GM04503 (cell line): ENCODE data around the gene STYXL1.
A peak's percentile ranks its signal among the peaks of the same experiment; 100 is the strongest.
"Not testable (repeated sequence)": the region's sequence is repeated elsewhere in the genome, so short reads cannot be mapped to it uniquely, and the experiment has no call there.

ENCODE experiments used
- DNase-seq: peaks from one replicate; pipeline ENCODE4 v3.0.0-alpha.2; 2012; ENCODE audit warnings: low read depth

STYXL1 gene

DNA sequence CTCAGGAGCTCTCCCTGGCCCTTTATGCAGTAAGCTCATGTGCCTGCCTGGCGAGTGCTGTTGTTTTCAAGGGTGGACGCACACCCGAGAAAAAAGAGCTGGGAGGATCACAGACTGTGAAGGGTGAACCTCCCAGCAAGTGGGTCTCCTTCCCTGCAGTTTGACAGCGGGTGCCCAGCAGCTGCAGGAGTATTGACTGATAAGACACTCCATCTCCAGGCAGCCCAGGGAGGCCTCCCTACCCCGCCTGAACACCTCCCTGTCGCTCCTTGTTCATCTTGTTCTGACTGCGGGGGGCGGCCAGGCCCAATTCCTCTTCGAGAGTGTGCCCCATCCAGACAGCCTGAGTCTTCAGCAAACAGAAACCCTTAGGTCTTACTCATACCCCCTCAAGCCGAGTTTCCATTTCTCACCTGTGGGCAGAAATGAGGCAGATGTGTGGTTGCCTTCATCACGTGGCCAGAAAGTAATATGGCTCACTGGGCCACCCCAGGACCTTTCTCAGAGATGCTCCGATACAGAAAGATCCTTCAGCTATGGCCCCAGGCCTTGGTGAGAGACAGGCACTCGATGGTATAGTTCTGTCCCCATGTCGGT, 17.3 kb upstream of the STYXL1 start:
- no peak for DNase-seq

DNA sequence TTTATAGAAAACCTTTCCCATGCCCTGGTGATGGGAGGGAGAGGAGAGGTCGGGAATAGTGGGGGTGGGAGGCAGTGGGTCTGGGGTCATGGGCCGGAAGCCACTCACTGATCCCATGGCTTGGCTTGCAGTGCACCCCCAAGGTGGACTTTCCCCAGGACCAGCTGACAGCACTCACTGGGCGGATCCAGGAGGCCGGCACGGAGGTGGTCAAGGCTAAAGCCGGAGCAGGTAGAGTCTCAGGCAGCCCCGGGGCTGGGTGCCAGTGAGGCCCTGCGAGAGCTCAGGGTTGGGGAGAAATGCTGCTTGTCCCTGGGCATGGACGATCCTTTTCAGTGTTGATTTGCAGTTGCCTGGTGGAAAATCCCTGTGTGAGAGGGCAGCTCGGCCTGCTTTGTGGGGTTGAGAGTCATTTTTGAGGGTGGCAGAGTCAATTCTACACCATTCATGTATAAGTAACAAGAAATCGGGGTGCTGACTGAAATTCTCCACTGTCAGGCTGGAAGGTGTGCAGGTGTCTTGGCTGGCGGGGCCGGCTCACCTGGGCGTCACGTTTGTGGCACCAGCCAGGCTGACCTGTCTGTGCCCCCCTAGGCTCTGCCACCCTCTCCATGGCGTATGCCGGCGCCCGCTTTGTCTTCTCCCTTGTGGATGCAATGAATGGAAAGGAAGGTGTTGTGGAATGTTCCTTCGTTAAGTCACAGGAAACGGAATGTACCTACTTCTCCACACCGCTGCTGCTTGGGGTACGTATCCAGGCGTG, 16.6 kb upstream of the STYXL1 start:
- DNase-seq: no peak

DNA sequence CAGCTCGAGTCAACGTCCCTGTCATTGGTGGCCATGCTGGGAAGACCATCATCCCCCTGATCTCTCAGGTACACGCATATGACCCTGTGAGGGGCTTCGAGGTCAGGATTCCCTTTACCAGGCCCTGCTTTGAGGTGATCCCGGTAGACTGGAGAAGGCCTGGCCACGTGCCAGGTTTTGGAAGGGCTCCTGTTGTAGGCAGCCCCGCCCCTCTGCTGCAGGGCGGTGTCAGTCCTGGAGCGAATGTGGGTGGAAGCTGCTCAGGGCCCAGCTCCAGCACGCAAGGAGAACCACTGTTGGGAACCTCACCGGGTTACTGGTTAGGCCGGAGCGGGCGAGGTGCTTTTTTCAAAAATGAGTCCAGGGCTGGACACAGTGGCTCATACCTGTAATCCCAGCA, 15.7 kb upstream of the STYXL1 start:
- DNase-seq: no peak

DNA sequence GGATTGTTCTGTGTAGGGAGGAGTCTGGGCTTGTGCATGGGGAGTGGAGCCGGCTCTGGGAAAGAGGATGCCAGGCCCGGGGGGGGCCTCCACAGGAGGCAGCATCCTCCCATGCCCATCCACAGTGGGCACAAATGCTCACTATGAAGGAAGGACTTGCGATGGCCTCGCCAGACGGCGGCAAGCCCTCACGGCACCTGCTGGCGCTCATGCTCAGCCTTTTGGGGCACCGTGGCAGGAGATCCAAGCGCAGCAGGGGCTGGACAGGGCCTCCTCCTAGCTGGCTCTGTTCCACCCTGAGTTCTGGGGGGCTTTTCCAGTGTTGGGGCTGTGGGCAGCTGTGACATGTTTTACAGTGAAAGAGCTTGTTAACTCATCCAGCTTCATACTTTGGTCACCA, 15.3 kb upstream of the STYXL1 start:
- DNase-seq: no peak

DNA sequence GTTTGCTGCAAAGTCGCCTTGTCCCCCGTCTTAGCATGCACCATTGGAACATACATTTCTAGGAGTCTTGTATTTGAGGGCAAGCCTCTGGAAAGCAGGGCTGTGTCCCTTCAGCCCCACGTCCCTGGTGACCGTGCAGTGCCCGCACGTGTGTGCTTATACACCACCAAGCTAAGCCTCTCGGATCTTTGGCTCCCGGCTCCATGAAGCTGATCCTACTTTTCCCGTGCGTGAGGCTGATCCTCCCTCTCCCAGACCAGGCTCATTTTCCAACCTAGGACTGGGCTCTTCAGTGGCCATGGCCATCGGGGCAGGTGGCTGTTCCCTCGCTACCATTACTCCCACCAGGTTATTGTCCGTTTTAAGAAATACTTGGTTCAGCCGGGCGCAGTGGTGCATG, 14.5 kb upstream of the STYXL1 start:
- no peak for DNase-seq

DNA sequence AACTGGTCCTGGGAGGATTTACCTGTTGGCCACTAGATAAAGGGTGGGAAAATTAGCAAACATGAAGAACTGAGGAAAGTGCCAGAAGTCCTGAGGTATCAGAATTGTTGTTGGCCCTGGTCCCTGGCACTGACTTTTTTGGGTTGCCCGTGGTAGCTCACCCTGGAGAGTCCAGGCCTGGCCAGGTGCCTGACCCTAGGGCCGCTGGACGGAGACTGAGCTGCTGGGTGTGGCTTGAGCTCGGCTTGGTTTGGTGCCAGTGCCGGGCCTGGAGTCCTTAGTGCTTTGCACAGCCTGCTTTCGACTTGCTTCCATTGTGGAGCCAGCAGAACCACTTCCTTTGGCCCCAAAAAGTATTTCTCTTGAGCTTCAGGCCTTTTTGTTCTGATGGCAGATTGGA, 13.0 kb upstream of the STYXL1 start:
- DNase-seq: no peak

DNA sequence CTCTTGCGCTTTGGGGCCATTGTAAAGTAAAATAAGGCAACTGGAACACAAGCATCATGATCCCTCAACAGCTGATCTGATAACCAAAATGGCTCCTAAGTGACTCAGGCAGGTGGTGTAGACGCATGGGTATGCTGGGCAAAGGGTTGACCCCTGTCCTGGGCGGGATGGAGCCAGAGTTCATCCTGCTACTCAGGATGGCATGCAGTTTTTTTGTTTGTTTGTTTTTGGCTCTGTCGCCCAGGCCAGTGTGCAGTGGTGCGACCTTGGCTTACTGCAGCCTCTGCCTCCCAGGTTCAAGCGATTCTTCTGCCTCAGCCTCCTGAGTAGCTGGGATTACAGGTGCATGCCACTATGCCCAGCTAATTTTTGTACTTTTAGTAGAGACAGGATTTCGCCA, 10.9 kb upstream of the STYXL1 start:
- not testable (repeated sequence) for DNase-seq

DNA sequence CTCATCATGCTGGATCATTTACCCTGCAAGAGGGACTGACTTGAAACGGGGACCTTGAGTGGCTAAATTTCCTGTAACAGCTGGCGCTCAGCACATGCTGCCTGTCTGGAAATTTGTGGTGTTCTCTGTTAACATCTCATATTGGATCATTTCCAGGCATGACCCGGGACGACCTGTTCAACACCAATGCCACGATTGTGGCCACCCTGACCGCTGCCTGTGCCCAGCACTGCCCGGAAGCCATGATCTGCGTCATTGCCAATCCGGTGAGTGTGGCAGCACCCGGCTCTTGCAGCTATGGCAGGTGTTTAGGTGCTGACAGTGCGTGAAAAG, 10.0 kb upstream of the STYXL1 start:
- DNase-seq: no peak

DNA sequence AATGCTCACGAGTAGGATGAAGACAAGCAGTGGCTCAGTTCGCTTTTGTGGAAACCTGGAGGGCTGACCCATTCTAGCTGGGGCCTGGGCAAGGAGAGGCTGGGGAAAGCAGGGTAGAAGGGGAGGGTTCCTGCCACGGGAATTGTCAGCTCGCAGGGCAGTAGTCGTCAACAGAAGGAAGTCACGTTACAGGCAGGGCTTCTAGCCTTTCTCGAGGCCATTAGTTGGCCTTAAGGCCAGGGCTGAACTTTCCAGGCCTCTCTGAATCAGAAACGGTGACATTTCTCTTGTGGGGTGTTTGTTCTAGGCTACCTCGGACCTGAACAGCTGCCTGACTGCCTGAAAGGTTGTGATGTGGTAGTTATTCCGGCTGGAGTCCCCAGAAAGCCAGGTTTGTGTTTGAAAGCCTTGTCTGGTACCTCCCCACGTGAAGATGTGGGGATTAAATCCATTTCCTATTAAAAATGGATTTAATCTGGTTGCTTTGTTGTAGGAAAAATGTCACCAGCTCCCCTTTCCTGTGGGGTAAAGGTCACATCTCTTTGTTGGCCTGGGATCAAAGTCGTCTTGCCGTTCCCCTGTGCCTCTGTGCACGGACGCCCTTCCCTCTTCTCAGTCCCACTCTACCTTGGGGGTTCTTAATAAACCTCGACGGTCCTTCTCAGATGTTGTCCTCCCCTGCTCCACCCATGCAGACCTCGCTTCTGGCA, 9.5 kb upstream of the STYXL1 start:
- DNase-seq: no peak

DNA sequence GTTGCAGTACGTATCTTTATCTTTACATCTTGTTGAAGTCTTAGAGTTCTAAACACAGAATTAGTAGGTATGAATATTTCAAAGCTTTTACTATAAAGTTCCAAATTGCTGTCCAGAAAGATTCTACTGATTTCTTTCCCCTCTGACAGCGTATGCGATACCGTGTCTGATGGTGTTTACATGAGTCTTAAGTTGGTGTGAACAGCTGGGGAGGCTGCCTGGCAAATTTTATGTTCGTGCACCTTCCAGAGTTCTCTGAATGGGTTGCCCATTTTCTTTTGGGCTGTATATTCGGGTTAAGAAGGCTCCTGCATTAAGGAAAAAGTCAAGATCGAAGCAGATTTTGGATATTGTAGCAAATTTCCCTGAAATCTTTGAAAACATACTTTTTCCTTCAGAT, 8.4 kb upstream of the STYXL1 start:
- no peak for DNase-seq

DNA sequence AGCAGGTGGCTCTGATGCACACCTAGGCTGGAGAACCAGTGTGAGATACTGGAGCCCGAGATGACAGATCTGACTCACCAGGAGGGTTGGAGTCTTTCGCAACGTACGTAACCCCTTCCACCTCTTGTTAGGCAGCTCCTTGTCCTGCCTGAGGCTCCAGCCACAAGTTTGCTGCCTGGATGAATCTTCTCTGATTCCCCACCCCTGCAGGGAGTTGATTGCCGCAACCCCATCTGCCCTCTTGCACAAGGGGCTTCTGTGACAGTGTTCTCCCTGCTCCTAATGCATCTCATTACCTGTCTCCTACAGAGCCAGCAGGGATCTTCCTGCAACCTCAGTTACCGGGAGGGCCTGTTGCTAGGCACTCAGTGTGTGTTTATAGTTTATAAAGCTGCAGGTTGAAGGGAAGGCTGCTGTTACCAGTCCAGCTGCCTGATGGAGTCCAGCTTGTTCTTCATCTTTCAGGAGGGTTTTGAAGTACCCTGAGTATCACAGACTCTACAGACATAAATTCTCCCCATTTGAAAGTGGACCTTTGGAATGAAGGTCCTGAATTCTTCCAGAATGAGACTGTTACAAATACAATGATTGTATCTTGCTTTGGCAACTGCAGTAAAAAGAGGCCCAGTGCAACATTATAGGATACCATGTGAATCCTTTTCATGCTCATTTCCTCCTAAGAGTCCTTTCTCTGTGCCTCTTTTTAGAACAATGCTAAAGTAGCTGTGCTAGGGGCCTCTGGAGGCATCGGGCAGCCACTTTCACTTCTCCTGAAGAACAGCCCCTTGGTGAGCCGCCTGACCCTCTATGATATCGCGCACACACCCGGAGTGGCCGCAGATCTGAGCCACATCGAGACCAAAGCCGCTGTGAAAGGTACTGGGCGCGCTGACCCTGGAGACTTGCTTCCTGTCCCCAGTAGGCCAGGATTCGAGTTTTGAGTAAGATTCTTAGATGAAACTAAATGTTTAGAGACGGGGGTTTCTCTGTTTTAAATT, 6.6 kb upstream of the STYXL1 start:
- DNase-seq: no peak

DNA sequence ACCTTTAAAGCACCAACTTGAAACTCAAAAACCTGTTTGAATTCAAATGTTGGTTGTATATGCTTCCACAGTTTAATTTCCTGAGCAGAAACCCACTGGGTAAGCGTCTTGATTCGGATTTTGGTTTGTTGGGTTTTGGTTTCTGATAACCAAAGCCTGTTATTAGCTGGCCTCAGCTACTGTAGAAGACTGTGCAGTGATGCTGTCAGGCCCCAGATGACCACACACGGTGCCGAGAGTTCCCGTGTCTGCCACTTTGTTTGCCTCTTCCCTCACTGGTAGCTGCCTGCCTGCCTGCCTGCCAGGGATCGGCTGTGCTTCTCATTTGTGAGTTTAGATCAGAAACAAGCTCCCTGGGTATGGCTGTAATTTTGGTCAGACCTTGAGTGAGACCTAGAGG, 5.7 kb upstream of the STYXL1 start:
- DNase-seq: no peak

DNA sequence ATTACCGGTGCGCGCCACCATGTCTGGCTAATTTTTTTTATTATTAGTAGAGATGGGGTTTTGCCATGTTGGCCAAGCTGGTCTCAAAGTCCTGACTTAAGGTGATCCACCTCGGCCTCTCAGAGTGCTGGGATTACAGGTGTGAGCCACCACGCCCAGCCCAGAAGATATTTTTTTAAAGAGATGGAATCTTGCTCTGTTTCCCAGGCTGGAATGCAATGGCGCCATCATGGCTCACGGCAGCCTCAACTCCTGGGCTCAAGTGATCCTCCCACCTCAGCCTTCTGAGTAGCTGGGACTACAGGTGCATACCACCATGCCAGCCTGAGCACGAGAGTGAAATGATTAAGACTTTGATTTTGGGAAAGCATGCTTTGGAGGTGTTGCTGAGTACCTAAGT, 4.9 kb upstream of the STYXL1 start:
- not testable (repeated sequence) for DNase-seq

DNA sequence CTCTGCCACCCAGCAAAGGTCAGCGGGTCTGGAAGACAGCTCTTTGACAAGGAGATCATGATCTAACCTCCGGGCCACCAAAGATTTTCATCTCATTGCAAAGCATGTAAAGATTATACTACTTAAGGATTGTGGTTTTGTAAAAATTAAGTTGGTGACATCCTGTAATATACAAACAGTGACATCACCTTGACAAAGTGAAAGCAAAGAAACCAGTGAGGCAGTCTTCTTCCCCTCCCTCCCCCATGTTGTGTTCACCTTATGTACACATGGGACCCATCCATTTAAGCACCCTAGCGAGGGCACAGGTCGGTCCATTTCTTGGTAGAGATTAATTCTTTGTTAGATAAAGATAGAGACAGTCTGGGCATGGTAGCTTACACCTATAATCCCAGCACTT, 4.0 kb upstream of the STYXL1 start:
- no peak for DNase-seq

DNA sequence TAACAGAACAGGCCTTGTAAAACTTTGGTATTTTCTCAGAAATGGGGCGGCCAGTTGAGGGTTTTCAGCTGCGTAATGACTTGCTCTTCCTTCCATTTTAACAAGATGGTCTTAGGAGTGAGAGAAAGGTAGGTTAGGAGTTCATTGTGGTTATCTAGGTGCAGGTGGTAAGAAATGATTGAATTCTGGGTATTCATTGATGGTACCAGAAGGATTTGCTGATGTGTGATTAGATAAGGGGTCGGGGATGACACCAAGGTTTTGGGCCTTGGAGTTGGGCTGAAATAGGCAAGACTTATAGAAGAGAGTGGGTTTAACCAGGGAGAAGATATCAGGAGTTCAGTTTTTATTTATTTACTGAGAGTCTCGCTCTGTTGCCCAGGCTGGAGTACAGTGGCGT, 2.7 kb upstream of the STYXL1 start:
- DNase-seq: no peak

DNA sequence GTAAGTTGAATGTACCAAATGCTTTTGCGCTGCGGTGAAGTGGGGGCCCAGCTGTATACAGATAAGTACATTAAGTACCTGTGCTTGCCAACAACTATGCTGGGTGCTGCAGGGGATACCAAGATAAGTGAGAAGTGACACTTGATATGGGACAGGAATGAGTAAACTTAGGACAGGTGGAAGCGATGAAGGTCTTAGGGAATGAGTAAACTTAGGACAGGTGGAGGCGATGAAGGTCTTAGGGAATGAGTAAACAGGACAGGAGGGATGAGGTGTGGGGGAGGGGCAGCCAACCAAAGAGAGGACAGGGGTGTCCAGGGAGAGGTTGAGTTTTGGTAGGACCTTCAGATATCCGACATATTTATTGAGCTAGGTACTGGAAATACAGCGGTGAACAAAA, 1.5 kb upstream of the STYXL1 start:
- no peak for DNase-seq

DNA sequence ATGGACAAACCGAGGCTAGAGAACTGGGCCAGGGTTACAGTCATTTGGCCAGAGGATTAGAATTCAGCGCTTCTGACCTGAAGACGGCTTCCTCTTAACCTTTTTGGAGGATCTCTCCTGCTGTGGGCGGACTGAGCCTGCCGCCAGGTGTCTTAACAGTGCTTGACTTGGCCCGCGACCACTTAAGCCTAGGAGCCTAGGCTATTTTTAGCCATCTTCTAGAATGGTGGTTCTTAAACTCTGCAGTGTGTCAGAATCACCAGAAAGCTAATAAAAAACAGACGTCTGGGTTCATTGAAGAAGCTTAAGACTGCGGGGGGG, 828 bp upstream of the STYXL1 start:
- DNase-seq: no peak

DNA sequence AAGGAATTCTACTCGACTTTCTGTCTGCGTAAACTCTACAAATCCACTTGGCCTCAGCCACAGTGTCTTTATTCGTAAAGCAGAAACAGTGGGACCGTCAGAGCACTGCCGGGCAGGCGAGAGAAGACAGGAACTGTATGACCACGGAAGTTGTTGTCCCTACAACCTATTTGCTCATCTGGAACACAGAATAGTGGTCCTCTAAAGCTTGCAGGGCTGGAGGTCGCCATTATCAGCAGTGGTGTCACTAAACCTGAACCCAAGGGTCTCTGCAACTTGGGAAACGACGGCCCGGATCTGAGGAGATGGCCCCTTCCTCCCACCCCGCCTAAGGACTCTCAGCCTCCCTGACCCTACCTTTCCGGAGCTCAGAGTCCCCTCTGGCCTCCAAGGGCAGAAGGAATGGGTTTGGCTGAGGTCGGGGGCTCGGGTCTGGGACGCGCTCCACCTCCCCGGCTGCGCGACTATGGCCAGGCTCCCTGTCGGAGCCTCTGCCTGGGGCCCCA, 442 bp downstream of the STYXL1 start:
- DNase-seq: no peak

DNA sequence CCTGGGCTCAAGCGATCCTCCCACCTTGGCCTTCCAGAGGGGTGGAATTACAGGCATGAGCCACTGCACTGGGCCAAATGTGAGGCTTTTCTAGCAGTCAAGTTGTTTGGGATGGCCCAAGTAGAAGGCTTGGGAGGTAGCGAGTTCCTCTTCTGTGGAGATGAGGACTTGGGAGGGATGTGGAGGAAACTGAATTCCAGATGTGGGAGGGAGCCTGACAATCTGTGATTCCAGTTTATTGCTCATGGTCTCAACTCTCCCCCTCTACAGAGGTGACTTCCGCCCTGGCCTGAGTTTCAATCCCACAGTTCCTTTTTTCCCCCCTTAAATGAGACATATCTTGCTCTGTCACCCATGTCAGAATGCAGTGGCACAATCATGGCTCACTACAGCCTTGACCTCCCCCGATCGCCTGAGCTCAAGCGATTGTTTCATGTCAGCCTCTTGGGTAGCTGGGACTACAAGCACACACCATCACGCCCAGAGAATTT, 3.4 kb downstream of the STYXL1 start:
- DNase-seq: no peak

DNA sequence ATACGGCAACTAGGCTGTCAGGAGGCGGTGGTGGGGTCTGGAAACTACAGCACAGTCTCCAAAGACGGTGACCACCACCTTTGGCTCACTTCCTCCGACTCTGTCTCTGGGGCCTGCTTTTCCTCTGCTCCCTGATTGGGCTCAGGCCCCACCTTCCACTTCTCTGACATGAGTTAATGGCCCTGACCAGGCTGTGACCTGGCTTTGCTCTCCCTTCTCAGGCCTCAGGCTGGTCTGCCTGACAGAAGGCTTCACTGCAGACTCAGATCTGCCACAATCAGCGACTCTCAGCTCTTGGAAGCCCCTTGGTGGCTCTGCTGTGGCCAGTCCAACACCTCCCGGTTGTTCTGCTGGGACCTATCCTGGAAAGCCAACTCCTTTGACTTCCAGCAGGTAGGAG, 7.7 kb downstream of the STYXL1 start:
- no peak for DNase-seq

DNA sequence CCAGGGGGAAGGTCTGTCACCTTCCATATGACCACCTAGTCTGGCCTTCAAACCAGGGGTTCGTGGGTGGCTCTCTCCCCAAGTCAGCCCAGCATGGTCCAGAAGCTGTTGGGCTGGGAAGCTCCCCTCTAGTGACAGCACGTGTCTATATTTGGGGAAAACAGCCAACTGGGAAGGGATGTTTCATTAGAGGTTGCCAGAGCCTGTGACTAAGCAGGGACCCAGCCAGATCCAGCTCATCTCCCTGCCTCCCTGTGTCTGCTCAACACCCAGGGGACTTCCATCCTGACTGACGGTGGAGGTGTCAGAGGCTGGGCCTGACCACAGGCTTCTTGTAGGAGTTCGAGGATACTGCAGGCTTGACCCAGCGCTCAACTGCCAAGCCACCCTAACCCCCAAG, 10.5 kb downstream of the STYXL1 start:
- DNase-seq: peak; percentile 57

DNA sequence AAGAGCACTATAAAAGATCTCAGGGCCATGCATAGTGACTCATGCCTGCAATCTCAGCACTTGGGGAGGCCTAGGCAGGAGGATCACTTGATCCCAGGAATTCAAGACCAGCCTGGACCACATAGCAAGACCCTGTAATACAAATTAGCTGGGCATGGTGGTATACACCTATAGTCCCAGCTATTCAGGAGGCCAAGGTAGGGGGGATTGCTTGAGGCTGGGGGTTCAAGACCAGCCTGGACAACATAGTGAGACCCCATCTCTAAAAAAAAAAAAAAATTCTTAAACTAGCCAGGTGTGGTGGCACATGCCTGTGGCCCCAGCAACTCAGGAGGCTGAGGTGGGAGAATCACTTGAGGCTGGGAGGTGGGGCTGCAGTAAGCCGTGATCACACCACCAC, 15.8 kb downstream of the STYXL1 start:
- no peak for DNase-seq
